HepG2 (cell line): ENCODE data around the gene TMEM39B.

Experiments used
- CTCF ChIP-seq: sonication (generic); formaldehyde crosslinking; IDR thresholded peaks from 2 replicates; pipeline ENCODE4 v1.5.0; 2020; ENCODE audit warnings: mild to moderate bottlenecking, missing genetic modification reagents, moderate library complexity
- EZH2 ChIP-seq: conservative IDR thresholded peaks from 2 replicates; pipeline ENCODE4 v1.6.1; 2012; ENCODE audit warnings: mild to moderate bottlenecking, low read depth, low read length, moderate library complexity
- ZNF264 ChIP-seq: sonication (generic); formaldehyde crosslinking; IDR thresholded peaks from 2 replicates; pipeline ENCODE4 v1.4.0; 2020; ENCODE audit warnings: missing genetic modification reagents

GRCh38 chr1:32035119-32035518, 37.6 kb upstream of the TMEM39B start:
- no peak for TF ChIP-seq EZH2
- no peak for TF ChIP-seq CTCF
- no peak for TF ChIP-seq ZNF264
